Transverse colon (tissue), 4 donors: Measurements from ENCODE around the gene PDCD1.

ENCODE experiments used
- CTCF ChIP-seq, 5 experiments: fragments of 200-600 bp in 3 of 5; fragments of 450-650 bp in 2 of 5; sonication (generic) in 3 of 5; IDR thresholded peaks; 1 replicate in 2 of 5; 2 replicates in 3 of 5; pipeline ENCODE4 v1.5.1; 2016 to 2017; ENCODE audit warnings: antibody characterized with exemption in 5 of 5, inconsistent platforms in 3 of 5, mild to moderate bottlenecking in 2 of 5, moderate library complexity in 1 of 5
- EP300 ChIP-seq: sonication (generic); formaldehyde crosslinking; IDR thresholded peaks from one replicate; pipeline ENCODE4 v1.6.1; 2017; ENCODE audit warnings: antibody characterized with exemption, low read depth
- POLR2A ChIP-seq: fragments of 450-650 bp; IDR thresholded peaks from one replicate; pipeline ENCODE4 v1.6.1; 2016; ENCODE audit warnings: antibody characterized with exemption, mild to moderate bottlenecking, moderate library complexity
- POLR2AphosphoS5 ChIP-seq, 3 donors: sonication (generic); formaldehyde crosslinking; IDR thresholded peaks; one replicate each; pipeline ENCODE4 v1.6.1; 2016; ENCODE audit warnings: antibody characterized with exemption in 3 of 3

GRCh38 chr2:241900251-241901017 is 41.7 kb upstream of the PDCD1 start:
- TF ChIP-seq CTCF (IDR thresholded peaks at IDR 0.05): no peak
- TF ChIP-seq POLR2A: no peak
- no peak for TF ChIP-seq EP300
- no peak for TF ChIP-seq POLR2AphosphoS5 (IDR thresholded peaks at IDR 0.05)
